MCF 10A (cell line): ENCODE results near the gene NOL4L. TPM values are rescaled to one million over a fixed set of nuclear protein-coding genes. Genes with fewer than 3 reads are reported as not detected.

ENCODE experiments used
- BruUV-seq: library from RNA; stranded (reverse); fragments of 400-500 nt; replicated peaks from 2 replicates; lab custom pipeline; 2021; lab: Mats Ljungman, UMichigan
- CTCF ChIA-PET: fragments of 300-600 bp; sonication (Branson Sonifier 250); formaldehyde crosslinking; extraction: SDS; loops from one replicate; lab custom pipeline; 2021; ENCODE audit warnings: antibody characterized with exemption, inconsistent platforms; lab: Yijun Ruan, JAX
- POLR2A ChIA-PET: fragments of 300-600, 350-650 bp; sonication (Branson Sonifier 250); formaldehyde crosslinking; extraction: SDS; loops from one replicate; lab custom pipeline; 2020; ENCODE audit warnings: antibody characterized with exemption, inconsistent platforms; lab: Yijun Ruan, JAX
- DNase-seq: peaks from one replicate; pipeline ENCODE4 v3.0.0-alpha.2; 2018; ENCODE audit not compliant: unreplicated experiment
- H3K27ac Mint-ChIP-seq: one replicate; pipeline ENCODE4 v1.8.0; 2022; ENCODE audit warnings: mild to moderate bottlenecking, low read depth, mixed read lengths; ENCODE audit not compliant: unreplicated experiment
- H3K27me3 Mint-ChIP-seq: one replicate; pipeline ENCODE4 v1.8.0; 2022; ENCODE audit warnings: mixed read lengths; ENCODE audit not compliant: insufficient read depth, unreplicated experiment
- H3K36me3 Mint-ChIP-seq: one replicate; pipeline ENCODE4 v1.8.0; 2022; ENCODE audit warnings: mild to moderate bottlenecking, moderate library complexity, mixed read lengths; ENCODE audit not compliant: insufficient read depth, unreplicated experiment
- H3K4me1 Mint-ChIP-seq: one replicate; pipeline ENCODE4 v1.8.0; 2022; ENCODE audit warnings: mixed read lengths; ENCODE audit not compliant: insufficient read depth, unreplicated experiment
- H3K4me3 Mint-ChIP-seq: one replicate; pipeline ENCODE4 v1.8.0; 2022; ENCODE audit warnings: mild to moderate bottlenecking, moderate library complexity, mixed read lengths; ENCODE audit not compliant: unreplicated experiment
- H3K9me3 Mint-ChIP-seq: one replicate; pipeline ENCODE4 v1.8.0; 2022; ENCODE audit warnings: mixed read lengths; ENCODE audit not compliant: unreplicated experiment
- intact Hi-C: fragments of 100-400 bp; cut with micrococcal nuclease; formaldehyde crosslinking; loops from 2 replicates; pipeline ENCODE4 v1.14.1; 2022
- total RNA-seq: library from RNA; stranded (reverse); gene quantifications from 2 replicates; pipeline ENCODE4 v1.2.3, GENCODE V29; 2022
- TF ChIP-seq, protein P1 (sequence below): fragments of 200-600 bp; IDR thresholded peaks from one replicate; pipeline ENCODE4 v1.8.0; 2022; ENCODE audit warnings: antibody characterized with exemption, mild to moderate bottlenecking; ENCODE audit not compliant: unreplicated experiment

NOL4L gene
- total RNA-seq, 1 experiment from 2014 or later, result 3.3 TPM

GRCh38 chr20:32611286-32611685, 26.2 kb upstream of the NOL4L start:
- ChIA-PET CTCF (interaction anchor here (0.6 to 1.5 kb wide), 2 partner anchors 42 to 660 kb away, joined by 3 to 4 read pairs; no protein-coding TSS in a partner anchor), POLR2A (interaction anchor here (0.7 kb wide), 1 partner anchor 38 kb away, joined by 3 read pairs; no protein-coding TSS in a partner anchor)
- H3K4me3 Mint-ChIP-seq, result no peak overlapping the region
- BruUV-seq, result no TSS peak
- H3K27me3 Mint-ChIP-seq, result peaks cover 35% of the 10 kb centered on the region
- H3K4me1 Mint-ChIP-seq, result no peaks in the 10 kb centered on the region
- H3K9me3 Mint-ChIP-seq, result peaks cover 12% of the 10 kb centered on the region
- no peak for DNase-seq
- no peaks in the 10 kb centered on the region for H3K36me3 Mint-ChIP-seq
- H3K27ac Mint-ChIP-seq, result no peak overlapping the region
- intact Hi-C loops, result no loop called here
- TF ChIP-seq, protein P1, sequence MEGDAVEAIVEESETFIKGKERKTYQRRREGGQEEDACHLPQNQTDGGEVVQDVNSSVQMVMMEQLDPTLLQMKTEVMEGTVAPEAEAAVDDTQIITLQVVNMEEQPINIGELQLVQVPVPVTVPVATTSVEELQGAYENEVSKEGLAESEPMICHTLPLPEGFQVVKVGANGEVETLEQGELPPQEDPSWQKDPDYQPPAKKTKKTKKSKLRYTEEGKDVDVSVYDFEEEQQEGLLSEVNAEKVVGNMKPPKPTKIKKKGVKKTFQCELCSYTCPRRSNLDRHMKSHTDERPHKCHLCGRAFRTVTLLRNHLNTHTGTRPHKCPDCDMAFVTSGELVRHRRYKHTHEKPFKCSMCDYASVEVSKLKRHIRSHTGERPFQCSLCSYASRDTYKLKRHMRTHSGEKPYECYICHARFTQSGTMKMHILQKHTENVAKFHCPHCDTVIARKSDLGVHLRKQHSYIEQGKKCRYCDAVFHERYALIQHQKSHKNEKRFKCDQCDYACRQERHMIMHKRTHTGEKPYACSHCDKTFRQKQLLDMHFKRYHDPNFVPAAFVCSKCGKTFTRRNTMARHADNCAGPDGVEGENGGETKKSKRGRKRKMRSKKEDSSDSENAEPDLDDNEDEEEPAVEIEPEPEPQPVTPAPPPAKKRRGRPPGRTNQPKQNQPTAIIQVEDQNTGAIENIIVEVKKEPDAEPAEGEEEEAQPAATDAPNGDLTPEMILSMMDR, result no peak

GRCh38 chr20:32610472-32611218, 25.5 kb upstream of the NOL4L start:
- BruUV-seq, result no TSS peak
- TF ChIP-seq, protein P1, result no peak

DNA sequence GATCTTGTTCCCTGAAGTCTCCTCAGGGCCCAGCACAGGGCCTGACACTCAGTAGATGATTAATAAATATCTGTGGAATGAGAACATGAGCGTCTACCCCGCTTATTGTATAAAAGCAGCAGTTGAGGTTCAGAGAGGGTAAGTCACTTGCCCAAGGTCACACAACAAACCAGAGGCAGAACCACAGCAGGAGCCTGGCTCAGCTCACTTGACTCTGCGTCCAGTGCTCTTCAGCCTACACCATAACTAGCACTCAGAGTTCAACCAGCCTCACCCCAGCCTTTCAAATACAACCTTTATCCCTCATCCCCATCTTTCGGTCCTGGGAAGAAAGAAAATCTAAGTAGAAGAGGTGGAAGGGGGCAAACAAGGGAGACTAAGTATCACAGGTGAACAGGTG, 24.9 kb upstream of the NOL4L start:
- H3K36me3 Mint-ChIP-seq, result no peaks in the 10 kb centered on the region

More at GRCh38 chr20:32610472-32611218, 25.5 kb upstream of the NOL4L start:
- H3K27me3 Mint-ChIP-seq, result peaks cover 28% of the 10 kb centered on the region
- H3K9me3 Mint-ChIP-seq, result peaks cover 12% of the 10 kb centered on the region
- H3K27ac Mint-ChIP-seq, result no peak overlapping the region
- H3K36me3 Mint-ChIP-seq, result no peaks in the 10 kb centered on the region
- POLR2A ChIA-PET, result no interaction called here
- no peak for DNase-seq
- CTCF ChIA-PET, result interaction anchor here (1.5 kb wide), 1 partner anchor 42 kb away, joined by 4 read pairs; no protein-coding TSS in a partner anchor
- intact Hi-C loops, result no loop called here
- no peaks in the 10 kb centered on the region for H3K4me1 Mint-ChIP-seq
- H3K4me3 Mint-ChIP-seq, result no peak overlapping the region

DNA sequence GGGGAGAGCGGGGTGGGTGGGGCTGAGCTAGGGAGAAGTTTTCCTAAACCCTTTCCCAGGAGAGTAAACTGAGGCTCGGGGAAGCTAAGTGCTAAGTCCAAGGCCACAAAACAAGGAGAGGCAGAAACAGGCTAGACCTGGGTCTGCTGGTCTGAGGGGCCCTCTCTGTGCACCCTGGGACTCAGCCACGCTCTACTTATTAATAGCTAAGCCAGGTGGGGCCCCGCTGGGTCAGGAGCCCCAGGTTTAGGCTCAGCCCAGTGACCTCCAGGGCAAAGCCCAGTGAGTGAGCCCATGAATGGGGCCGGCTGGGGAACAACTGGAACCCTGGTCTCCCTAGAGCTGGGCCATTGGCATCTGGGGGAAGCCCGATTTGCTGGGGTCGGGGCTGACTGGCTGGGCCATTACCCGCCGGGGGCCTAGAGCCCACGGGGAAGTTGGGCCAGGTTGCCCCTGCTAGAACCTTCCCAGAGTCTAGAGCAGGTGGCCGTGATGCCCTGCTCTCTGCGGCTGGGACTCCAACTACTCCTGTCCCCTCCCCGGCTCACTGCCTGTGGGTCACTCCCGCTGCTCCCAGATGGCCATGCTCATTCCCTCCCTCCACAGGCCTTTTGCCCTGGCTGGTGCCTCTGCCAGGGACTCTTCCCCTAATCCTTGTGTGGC, 24.1 kb upstream of the NOL4L start:
- no peak for DNase-seq
- intact Hi-C loops, result no loop called here
- CTCF ChIA-PET, result interaction anchor here (0.7 kb wide), 1 partner anchor 154 kb away, joined by 3 read pairs; no protein-coding TSS in a partner anchor
- H3K27me3 Mint-ChIP-seq, result peaks cover 14% of the 10 kb centered on the region
- POLR2A ChIA-PET, result no interaction called here
- TF ChIP-seq, protein P1, result no peak
- H3K4me3 Mint-ChIP-seq, result no peak overlapping the region
- no peaks in the 10 kb centered on the region for H3K36me3 Mint-ChIP-seq
- no peaks in the 10 kb centered on the region for H3K4me1 Mint-ChIP-seq
- BruUV-seq, result no TSS peak
- peaks cover 12% of the 10 kb centered on the region for H3K9me3 Mint-ChIP-seq
- H3K27ac Mint-ChIP-seq, result no peak overlapping the region

More for the DNA sequence above, 24.9 kb upstream of the NOL4L start:
- no peak overlapping the region for H3K4me3 Mint-ChIP-seq
- ChIA-PET POLR2A (no interaction called here), CTCF (no interaction called here)
- TF ChIP-seq, protein P1, result no peak
- intact Hi-C loops, result no loop called here
- peaks cover 12% of the 10 kb centered on the region for H3K9me3 Mint-ChIP-seq
- H3K4me1 Mint-ChIP-seq, result no peaks in the 10 kb centered on the region
- H3K27me3 Mint-ChIP-seq, result peaks cover 22% of the 10 kb centered on the region
- BruUV-seq, result no TSS peak
- DNase-seq, result no peak
- no peak overlapping the region for H3K27ac Mint-ChIP-seq
